ENCODE data around the gene LHFPL3. TPM values are rescaled to one million over a fixed set of nuclear protein-coding genes. Genes with fewer than 3 reads are reported as not detected.

LHFPL3 gene
- total RNA-seq, 4 donors from 2014 or later, result 0.83 TPM; not detected in 3

GRCh38 chr7:104772405-104773345 is 444.3 kb downstream of the LHFPL3 start:
- DNase-seq, result no peak
- Histone ChIP-seq H3K9me3 (no peaks in the 10 kb centered on the region), H3K4me1 (no peaks in the 10 kb centered on the region), H3K4me3 (no peak overlapping the region), H3K27ac (no peak overlapping the region), H3K27me3 (no peaks in the 10 kb centered on the region), H3K36me3 (no peaks in the 10 kb centered on the region)
- TF ChIP-seq POLR2A (IDR thresholded peaks at IDR 0.05), result no peak
- TF ChIP-seq CTCF (IDR thresholded peaks at IDR 0.05), result no peak
- intact Hi-C loops (cut with DNase I; ENCODE audit: low total_unique reads), result no loop called here

GRCh38 chr7:104773796-104774195 is 445.4 kb downstream of the LHFPL3 start:
- intact Hi-C loops (cut with DNase I; ENCODE audit: low total_unique reads), result no loop called here
- no peaks in the 10 kb centered on the region for H3K36me3 ChIP-seq
- no peaks in the 10 kb centered on the region for H3K9me3 ChIP-seq
- H3K27me3 ChIP-seq, result no peaks in the 10 kb centered on the region
- no peak for DNase-seq
- no peak for TF ChIP-seq POLR2A (IDR thresholded peaks at IDR 0.05)
- TF ChIP-seq CTCF (IDR thresholded peaks at IDR 0.05), result no peak
- H3K4me3 ChIP-seq, result no peak overlapping the region
- H3K27ac ChIP-seq, result no peak overlapping the region
- no peaks in the 10 kb centered on the region for H3K4me1 ChIP-seq

- intact Hi-C loops (cut with DNase I; ENCODE audit: low total_unique reads), result no loop called here
- no peak for TF ChIP-seq POLR2A (IDR thresholded peaks at IDR 0.05)
- no peak for TF ChIP-seq CTCF (IDR thresholded peaks at IDR 0.05)
Measured at GRCh38 chr7:104775531-104775930, 447.1 kb downstream of the LHFPL3 start.

GRCh38 chr7:104777301-104777800 is 448.9 kb downstream of the LHFPL3 start:
- intact Hi-C loops (cut with DNase I; ENCODE audit: low total_unique reads), result no loop called here
- H3K27ac ChIP-seq, result no peak overlapping the region
- H3K9me3 ChIP-seq, result no peaks in the 10 kb centered on the region
- no peak for DNase-seq
- no peak overlapping the region for H3K4me3 ChIP-seq
- H3K36me3 ChIP-seq, result no peaks in the 10 kb centered on the region
- TF ChIP-seq CTCF (IDR thresholded peaks at IDR 0.05) (no peak), POLR2A (IDR thresholded peaks at IDR 0.05) (no peak)
- H3K4me1 ChIP-seq, result no peaks in the 10 kb centered on the region
- H3K27me3 ChIP-seq, result no peaks in the 10 kb centered on the region

More at GRCh38 chr7:104775531-104775930, 447.1 kb downstream of the LHFPL3 start:
- H3K9me3 ChIP-seq, result no peaks in the 10 kb centered on the region
- no peaks in the 10 kb centered on the region for H3K36me3 ChIP-seq
- H3K27me3 ChIP-seq, result no peaks in the 10 kb centered on the region
- DNase-seq, result no peak
- H3K4me3 ChIP-seq, result no peak overlapping the region
- no peaks in the 10 kb centered on the region for H3K4me1 ChIP-seq
- H3K27ac ChIP-seq, result no peak overlapping the region

- TF ChIP-seq CTCF (IDR thresholded peaks at IDR 0.05) (no peak), POLR2A (IDR thresholded peaks at IDR 0.05) (no peak)
- Histone ChIP-seq H3K4me3 (no peak overlapping the region), H3K27me3 (no peaks in the 10 kb centered on the region), H3K36me3 (no peaks in the 10 kb centered on the region), H3K27ac (no peak overlapping the region), H3K4me1 (no peaks in the 10 kb centered on the region), H3K9me3 (no peaks in the 10 kb centered on the region)
- intact Hi-C loops (cut with DNase I; ENCODE audit: low total_unique reads), result no loop called here
- DNase-seq, result no peak
Measured at GRCh38 chr7:104779888-104780287, 451.5 kb downstream of the LHFPL3 start.
